GM12874 (cell line): ENCODE results near the gene KIF17.

Experiments used
- CTCF ChIP-seq: IDR thresholded peaks from 2 replicates; pipeline ENCODE4 v1.5.1; 2011; ENCODE audit warnings: low read depth, mild to moderate bottlenecking, control low read depth, low read length, moderate library complexity; ENCODE audit not compliant: insufficient read depth

The KIF17 gene

GRCh38 chr1:20740781-20741180 is 23.0 kb upstream of the KIF17 start:
- TF ChIP-seq CTCF, result no peak

GRCh38 chr1:20739225-20739624 is 21.4 kb upstream of the KIF17 start:
- TF ChIP-seq CTCF, result no peak

- TF ChIP-seq CTCF, result no peak
These were observed 17.8 kb upstream of the KIF17 start for GRCh38 chr1:20735581-20736111.

- TF ChIP-seq CTCF, result no peak
These were observed 15.7 kb upstream of the KIF17 start for GRCh38 chr1:20733360-20733975.

- peak; percentile 46 for TF ChIP-seq CTCF
These were observed 15.0 kb upstream of the KIF17 start, which contains the start of gene SH2D5 for GRCh38 chr1:20732588-20733359. Gene SH2D5 (minus strand): TSS chr1:20732703. CDS start chr1:20728044, 4,659 bp downstream.

GRCh38 chr1:20732071-20732587 is 14.3 kb upstream of the KIF17 start:
- no peak for TF ChIP-seq CTCF
